DMS53 treated with DMSO at 0.1 percent for 48 hours (cell line): ENCODE measurements around the gene SBF2.
A peak's percentile ranks its signal among the peaks of the same experiment; 100 is the strongest.

Experiments
- DNase-seq: peaks from one replicate; lab custom pipeline; 2025; ENCODE audit not compliant: unreplicated experiment; lab: John Stamatoyannopoulos, UW

Gene SBF2

GRCh38 chr11:9736365-9736764, 557.7 kb downstream of the SBF2 start:
- DNase-seq: peak; percentile 7

GRCh38 chr11:9735919-9736318, 558.1 kb downstream of the SBF2 start:
- no peak for DNase-seq

- no peak for DNase-seq
These were observed 558.8 kb downstream of the SBF2 start for GRCh38 chr11:9735236-9735635.

GRCh38 chr11:9733212-9733611, 560.8 kb downstream of the SBF2 start:
- no peak for DNase-seq

- no peak for DNase-seq
These were observed 561.6 kb downstream of the SBF2 start for GRCh38 chr11:9732453-9732852.

- DNase-seq: no peak
These were observed 562.8 kb downstream of the SBF2 start for GRCh38 chr11:9731256-9731655.
